B cell (primary cell): ENCODE data around the gene NAP1L1. TPM values are rescaled to one million over a fixed set of nuclear protein-coding genes. Genes with fewer than 3 reads are reported as not detected.

Experiments used
- ATAC-seq: fragments of 200-7000 bp; cut with Tn5 transposase; one replicate; pipeline ENCODE4 v1.10.0; 2021; ENCODE audit warnings: low read depth, mild to moderate bottlenecking, moderate number of reproducible peaks, moderate library complexity
- CTCF ChIA-PET: fragments of 350-600 bp; sonication (Branson Sonifier 250); formaldehyde crosslinking; loops from one replicate; lab custom pipeline; 2021; ENCODE audit warnings: antibody characterized with exemption, inconsistent platforms; lab: Charles Lee
- POLR2A ChIA-PET: fragments of 350-600 bp; sonication (Branson Sonifier 250); formaldehyde crosslinking; loops from one replicate; lab custom pipeline; 2021; ENCODE audit warnings: antibody characterized with exemption; lab: Charles Lee
- DNase-seq: peaks from one replicate; pipeline ENCODE4 v3.0.0; 2013
- H2AFZ ChIP-seq: 2 replicates; pipeline ENCODE4 v1.6.1; 2012; ENCODE audit warnings: mild to moderate bottlenecking, low read depth, low read length; ENCODE audit not compliant: insufficient read depth, poor library complexity, severe bottlenecking
- H3K27ac ChIP-seq, 2 donors: 1 replicate in 1 of 2; 2 replicates in 1 of 2; pipeline ENCODE4 v1.5.1; 2012 to 2013; ENCODE audit warnings: low read length in 2 of 2, mild to moderate bottlenecking in 2 of 2, moderate library complexity in 1 of 2
- H3K27me3 ChIP-seq, 4 experiments: fragments of 200-600 bp in 1 of 4; sonication (generic) in 1 of 4; replicated peaks in 1 of 4; 1 replicate in 2 of 4; 2 replicates in 2 of 4; pipeline versions ENCODE4 v1.6.1 to v1.7.0; 2013 to 2016; ENCODE audit warnings: low read length in 3 of 4, mild to moderate bottlenecking in 2 of 4, mixed read lengths in 1 of 4, moderate library complexity in 1 of 4; ENCODE audit not compliant: insufficient read depth in 4 of 4, control insufficient read depth in 3 of 4; ENCODE audit errors: control extremely low read depth in 1 of 4
- H3K36me3 ChIP-seq, 2 experiments: replicated peaks in 1 of 2; 1 replicate in 1 of 2; 2 replicates in 1 of 2; pipeline versions ENCODE4 v1.6.1 to v1.7.1; 2013; ENCODE audit warnings: low read length in 1 of 2; ENCODE audit not compliant: insufficient read depth in 2 of 2, control insufficient read depth in 1 of 2; ENCODE audit errors: control extremely low read depth in 1 of 2, extremely low read depth in 1 of 2
- H3K4me1 ChIP-seq, 2 donors: fragments of 200-600 bp in 1 of 2; sonication (generic) in 1 of 2; 1 replicate in 1 of 2; 2 replicates in 1 of 2; pipeline versions ENCODE4 v1.5.1 to v1.6.1; 2013 to 2017; ENCODE audit warnings: low read length in 2 of 2; ENCODE audit not compliant: control insufficient read depth in 2 of 2, insufficient read depth in 2 of 2
- H3K4me2 ChIP-seq: replicated peaks from 2 replicates; pipeline ENCODE3; 2012; ENCODE audit warnings: mild to moderate bottlenecking, low read depth, low read length; ENCODE audit not compliant: poor library complexity, severe bottlenecking
- H3K4me3 ChIP-seq, 5 experiments: fragments of 200-600 bp in 1 of 5; sonication (generic) in 1 of 5; 1 replicate in 3 of 5; 2 replicates in 2 of 5; pipeline versions ENCODE4 v1.5.1 to v1.7.0; 2011 to 2016; ENCODE audit warnings: low read length in 4 of 5, mild to moderate bottlenecking in 4 of 5, low read depth in 2 of 5, control low read depth in 1 of 5, moderate library complexity in 1 of 5; ENCODE audit not compliant: insufficient read depth in 1 of 5; ENCODE audit errors: control extremely low read depth in 1 of 5, extremely low read depth in 1 of 5
- H3K79me2 ChIP-seq: fragments of 200-600 bp; sonication (generic); one replicate; pipeline ENCODE4 v1.6.0; 2016; ENCODE audit warnings: low read length; ENCODE audit not compliant: control insufficient read depth, insufficient read depth
- H3K9ac ChIP-seq: fragments of 200-600 bp; sonication (generic); 2 replicates; pipeline ENCODE4 v1.6.1; 2017; ENCODE audit warnings: mild to moderate bottlenecking, low read length, moderate library complexity
- H3K9me3 ChIP-seq, 3 donors: one replicate each; pipeline versions ENCODE4 v1.6.1 to v1.7.1; 2013; ENCODE audit warnings: low read length in 2 of 3; ENCODE audit not compliant: control insufficient read depth in 2 of 3, insufficient read depth in 1 of 3; ENCODE audit errors: control extremely low read depth in 1 of 3
- H4K20me1 ChIP-seq: 2 replicates; pipeline ENCODE4 v1.6.0; 2012; ENCODE audit warnings: mild to moderate bottlenecking, low read length; ENCODE audit not compliant: insufficient read depth, control insufficient read depth, poor library complexity, severe bottlenecking
- H3K27ac Mint-ChIP-seq: one replicate; pipeline ENCODE4 v1.8.0; 2021; ENCODE audit warnings: mixed read lengths
- H3K27me3 Mint-ChIP-seq: one replicate; pipeline ENCODE4 v1.8.0; 2021; ENCODE audit warnings: mixed read lengths
- H3K4me1 Mint-ChIP-seq: one replicate; pipeline ENCODE4 v1.8.0; 2021; ENCODE audit warnings: mixed read lengths
- H3K4me3 Mint-ChIP-seq: one replicate; pipeline ENCODE4 v1.8.0; 2021; ENCODE audit warnings: mixed read lengths
- H3K9me3 Mint-ChIP-seq: one replicate; pipeline ENCODE4 v1.8.0; 2022; ENCODE audit warnings: mixed read lengths; ENCODE audit not compliant: insufficient read depth
- CTCF ChIP-seq: fragments of 200-600 bp; IDR thresholded peaks from one replicate; pipeline ENCODE4 v1.8.0; 2022; ENCODE audit warnings: antibody characterized with exemption, mild to moderate bottlenecking
- EZH2 ChIP-seq: IDR thresholded peaks from 2 replicates; pipeline ENCODE4 v1.6.1; 2012; ENCODE audit warnings: borderline replicate concordance, low read depth, mild to moderate bottlenecking, moderate library complexity, low read length; ENCODE audit not compliant: insufficient read depth, poor library complexity, severe bottlenecking
- WGBS: methylation state at CpG from one replicate; pipeline ENCODE4 v1.1.5; 2013; ENCODE audit warnings: missing lambda C conversion rate; ENCODE audit not compliant: insufficient coverage; 5-methylcytosine and 5-hydroxymethylcytosine counted together
- intact Hi-C: fragments of 100-400 bp; cut with micrococcal nuclease; formaldehyde crosslinking; loops from one replicate; pipeline ENCODE4 v1.10.0; 2022
- polyA plus RNA-seq: library from polyadenylated mRNA; depleted of rRNA; stranded (reverse); fragments of >200 nt; gene quantifications from 2 replicates; pipeline ENCODE4 v1.2.3, GENCODE V29; 2012
- total RNA-seq, 2 donors: library from RNA; stranded (reverse); fragments of 120-200 nt in 1 of 2; gene quantifications; 1 replicate in 1 of 2; 2 replicates in 1 of 2; pipeline versions ENCODE4 v1.2.3 to v1.2.4, GENCODE V29; 2013 to 2022

The NAP1L1 gene
- total and polyA plus RNA-seq, 2 donors (not counting 1 experiment from before 2014, with no cell fraction given): 165 to 766 TPM

GRCh38 chr12:75996861-75997447 lies 87.5 kb downstream of the NAP1L1 start:
- CTCF ChIA-PET: no interaction called here
- H3K4me2 ChIP-seq: no peak overlapping the region
- intact Hi-C loops: no loop called here

GRCh38 chr12:75995691-75996090 lies 88.8 kb downstream of the NAP1L1 start:
- Histone ChIP-seq H3K27me3 (no peaks in the 10 kb centered on the region), H3K27ac (no peak overlapping the region), H4K20me1 (no peaks in the 10 kb centered on the region), H3K9ac (no peak overlapping the region), H3K9me3 (no peaks in the 10 kb centered on the region), H2AFZ (no peak overlapping the region), H3K4me2 (no peak overlapping the region), H3K4me3 (no peak overlapping the region), H3K4me1 (no peaks in the 10 kb centered on the region), H3K36me3 (no peaks in the 10 kb centered on the region), H3K79me2 (no peaks in the 10 kb centered on the region)
- intact Hi-C loops: no loop called here
- TF ChIP-seq CTCF: no peak
- TF ChIP-seq EZH2: no peak
- CTCF ChIA-PET: no interaction called here
- Mint-ChIP-seq H3K9me3 (no peaks in the 10 kb centered on the region), H3K27me3 (peaks cover 6% of the 10 kb centered on the region), H3K4me3 (no peak overlapping the region), H3K4me1 (no peaks in the 10 kb centered on the region), H3K27ac (no peak overlapping the region)
- no peak for ATAC-seq
- POLR2A ChIA-PET: no interaction called here
- no peak for DNase-seq

More at GRCh38 chr12:75996861-75997447, 87.5 kb downstream of the NAP1L1 start:
- TF ChIP-seq EZH2 (no peak), CTCF (no peak)
- Histone ChIP-seq H2AFZ (no peak overlapping the region), H3K4me1 (no peaks in the 10 kb centered on the region), H3K27ac (no peak overlapping the region), H3K9ac (no peak overlapping the region), H4K20me1 (no peaks in the 10 kb centered on the region), H3K9me3 (no peaks in the 10 kb centered on the region), H3K36me3 (no peaks in the 10 kb centered on the region), H3K27me3 (no peaks in the 10 kb centered on the region), H3K79me2 (no peaks in the 10 kb centered on the region), H3K4me3 (no peak overlapping the region)
- no peak overlapping the region for H3K27ac Mint-ChIP-seq
- peaks cover 2% of the 10 kb centered on the region for H3K27me3 Mint-ChIP-seq
- DNase-seq (no peak), ATAC-seq (no peak)
- H3K4me1 Mint-ChIP-seq: no peaks in the 10 kb centered on the region
- WGBS: no CpG with 5 or more reads among the region's 1 CpG
- no peak overlapping the region for H3K4me3 Mint-ChIP-seq
- H3K9me3 Mint-ChIP-seq: no peaks in the 10 kb centered on the region
- POLR2A ChIA-PET: no interaction called here
